Endothelial cell of hepatic sinusoid (primary cell): ENCODE data around the gene NHERF2.

Source experiments
- in situ Hi-C: cut with HindIII; loops from 2 replicates; pipeline ENCODE4 v1.10.0; 2017; ENCODE audit warnings: low sequenced_read_pairs

The NHERF2 gene

GRCh38 chr16:2056681-2057407 lies 30.1 kb downstream of the NHERF2 start:
- in situ Hi-C loops = no loop called here

- in situ Hi-C loops = no loop called here
These were observed 30.7 kb downstream of the NHERF2 start for GRCh38 chr16:2057438-2057837.

- in situ Hi-C loops = no loop called here
These were observed 31.7 kb downstream of the NHERF2 start for GRCh38 chr16:2058420-2058819.

GRCh38 chr16:2058872-2059271 lies 32.2 kb downstream of the NHERF2 start:
- in situ Hi-C loops = no loop called here

- in situ Hi-C loops = no loop called here
These were observed 33.6 kb downstream of the NHERF2 start for GRCh38 chr16:2060346-2060745.

- in situ Hi-C loops = no loop called here
These were observed 34.3 kb downstream of the NHERF2 start for GRCh38 chr16:2061023-2061422.

- in situ Hi-C loops = no loop called here
These were observed 34.8 kb downstream of the NHERF2 start for GRCh38 chr16:2061526-2061925.

- in situ Hi-C loops = no loop called here
These were observed 36.1 kb downstream of the NHERF2 start for GRCh38 chr16:2062801-2063200.

- in situ Hi-C loops = no loop called here
These were observed 37.2 kb downstream of the NHERF2 start for GRCh38 chr16:2063861-2064260.

- in situ Hi-C loops = no loop called here
These were observed 37.8 kb downstream of the NHERF2 start for GRCh38 chr16:2064368-2064945.

GRCh38 chr16:2066139-2066538 lies 39.4 kb downstream of the NHERF2 start:
- in situ Hi-C loops = no loop called here

- in situ Hi-C loops = no loop called here
These were observed 44.1 kb downstream of the NHERF2 start for GRCh38 chr16:2070576-2071453.

GRCh38 chr16:2071454-2072202 lies 44.9 kb downstream of the NHERF2 start:
- in situ Hi-C loops = no loop called here

- in situ Hi-C loops = no loop called here
These were observed 46.2 kb downstream of the NHERF2 start for GRCh38 chr16:2072926-2073325.

- in situ Hi-C loops = no loop called here
These were observed 47.4 kb downstream of the NHERF2 start for GRCh38 chr16:2074071-2074470.

GRCh38 chr16:2075631-2076030 lies 48.9 kb downstream of the NHERF2 start:
- in situ Hi-C loops = loop anchor here (5.0 kb wide), 2 partner anchors 38 to 92 kb away; no protein-coding TSS in a partner anchor

GRCh38 chr16:2076072-2076865 lies 49.6 kb downstream of the NHERF2 start:
- in situ Hi-C loops = loop anchor here (5.0 kb wide), 2 partner anchors 39 to 91 kb away; no protein-coding TSS in a partner anchor

- in situ Hi-C loops = loop anchor here (5.0 kb wide), 2 partner anchors 40 to 90 kb away; no protein-coding TSS in a partner anchor
These were observed 50.3 kb downstream of the NHERF2 start for GRCh38 chr16:2077016-2077415.

- in situ Hi-C loops = loop anchor here (5.0 kb wide), 2 partner anchors 40 to 90 kb away; no protein-coding TSS in a partner anchor
These were observed 51.0 kb downstream of the NHERF2 start for GRCh38 chr16:2077696-2078095.

- in situ Hi-C loops = loop anchor here (5.0 kb wide), 2 partner anchors 41 to 89 kb away; no protein-coding TSS in a partner anchor
These were observed 51.4 kb downstream of the NHERF2 start for GRCh38 chr16:2078096-2078495.
